ENCODE measurements around the gene B9D1. TPM values are rescaled to one million over a fixed set of nuclear protein-coding genes. Genes with fewer than 3 reads are reported as not detected.

The B9D1 gene
- total RNA-seq, 4 donors from 2014 or later = 4.6 to 25.1 (median 10.5) TPM

GRCh38 chr17:19407601-19408345, 45.2 kb upstream of the B9D1 start:
- TF ChIP-seq CTCF (IDR thresholded peaks at IDR 0.05; ENCODE audit: low read depth) = no peak

- no peak for TF ChIP-seq CTCF (IDR thresholded peaks at IDR 0.05; ENCODE audit: low read depth)
Measured at GRCh38 chr17:19405114-19405513, 42.6 kb upstream of the B9D1 start.

- TF ChIP-seq CTCF (IDR thresholded peaks at IDR 0.05; ENCODE audit: low read depth) = no peak
Measured at GRCh38 chr17:19404264-19404663, 41.7 kb upstream of the B9D1 start.

- TF ChIP-seq CTCF (IDR thresholded peaks at IDR 0.05; ENCODE audit: low read depth) = no peak
Measured at GRCh38 chr17:19403021-19403420, 40.5 kb upstream of the B9D1 start.

GRCh38 chr17:19402171-19402570, 39.6 kb upstream of the B9D1 start:
- no peak for TF ChIP-seq CTCF (IDR thresholded peaks at IDR 0.05; ENCODE audit: low read depth)

- TF ChIP-seq CTCF (IDR thresholded peaks at IDR 0.05; ENCODE audit: low read depth) = no peak
Measured at GRCh38 chr17:19401321-19402010, 38.9 kb upstream of the B9D1 start.

- no peak for TF ChIP-seq CTCF (IDR thresholded peaks at IDR 0.05; ENCODE audit: low read depth)
Measured at GRCh38 chr17:19399750-19400450, 37.4 kb upstream of the B9D1 start.

Data from subcutaneous adipose tissue (tissue), 4 donors.